Measurements from ENCODE around the gene SERINC2. TPM values are rescaled to one million over a fixed set of nuclear protein-coding genes. Genes with fewer than 3 reads are reported as not detected.

The SERINC2 gene
- total and polyA plus RNA-seq, 5 donors from 2014 or later = 0.08 TPM; not detected in 4

- no peak overlapping the region for H3K4me3 Mint-ChIP-seq
- H3K27ac Mint-ChIP-seq = no peak overlapping the region
- Histone ChIP-seq H3K4me3 (ENCODE audit: low read depth, low read length) (no peak overlapping the region), H3K27me3 (ENCODE audit: control insufficient read depth, insufficient read depth, low read length) (no peaks in the 10 kb centered on the region), H3K4me1 (ENCODE audit: control insufficient read depth, insufficient read depth, low read length, poor library complexity, severe bottlenecking) (no peaks in the 10 kb centered on the region), H3K27ac (ENCODE audit: insufficient read depth, low read length, poor library complexity, severe bottlenecking) (no peak overlapping the region), H3K9me3 (ENCODE audit: control insufficient read depth in 2 of 2, low read length in 2 of 2) (no peaks in the 10 kb centered on the region), H3K36me3 (ENCODE audit: control insufficient read depth, insufficient read depth, low read length) (no peaks in the 10 kb centered on the region)
- no peaks in the 10 kb centered on the region for H3K36me3 Mint-ChIP-seq
- H3K4me1 Mint-ChIP-seq = no peaks in the 10 kb centered on the region
- no peak for ATAC-seq (ENCODE audit: low read depth in 2 of 2)
- peaks cover 0 to 3% (median 0%) of the 10 kb centered on the region in 7 donors for H3K9me3 Mint-ChIP-seq
- no peak for DNase-seq
- peaks cover 10% of the 10 kb centered on the region for H3K27me3 Mint-ChIP-seq
Observed at GRCh38 chr1:31434101-31434871, 21.3 kb downstream of the SERINC2 start.

- no peaks in the 10 kb centered on the region for H3K4me1 Mint-ChIP-seq
- ATAC-seq (ENCODE audit: low read depth in 2 of 2) (no peak), DNase-seq (no peak)
- H3K4me1 ChIP-seq (ENCODE audit: control insufficient read depth, insufficient read depth, low read length, poor library complexity, severe bottlenecking) = no peaks in the 10 kb centered on the region
- no peaks in the 10 kb centered on the region for H3K9me3 ChIP-seq (ENCODE audit: control insufficient read depth in 2 of 2, low read length in 2 of 2)
- H3K27ac ChIP-seq (ENCODE audit: insufficient read depth, low read length, poor library complexity, severe bottlenecking) = no peak overlapping the region
- peaks cover 8% of the 10 kb centered on the region for H3K27me3 Mint-ChIP-seq
- no peaks in the 10 kb centered on the region for H3K36me3 ChIP-seq (ENCODE audit: control insufficient read depth, insufficient read depth, low read length)
- no peak overlapping the region for H3K4me3 ChIP-seq (ENCODE audit: low read depth, low read length)
- H3K4me3 Mint-ChIP-seq = no peak overlapping the region
- no peaks in the 10 kb centered on the region for H3K36me3 Mint-ChIP-seq
- H3K9me3 Mint-ChIP-seq = peaks cover 0 to 3% (median 0%) of the 10 kb centered on the region in 7 donors
- no peaks in the 10 kb centered on the region for H3K27me3 ChIP-seq (ENCODE audit: control insufficient read depth, insufficient read depth, low read length)
- no peak overlapping the region for H3K27ac Mint-ChIP-seq
Observed at GRCh38 chr1:31434979-31435378, 22.0 kb downstream of the SERINC2 start.

- H3K4me1 ChIP-seq (ENCODE audit: control insufficient read depth, insufficient read depth, low read length, poor library complexity, severe bottlenecking) = no peaks in the 10 kb centered on the region
- no peaks in the 10 kb centered on the region for H3K9me3 ChIP-seq (ENCODE audit: control insufficient read depth in 2 of 2, low read length in 2 of 2)
- peak overlapping the region in 1 of 4 donors; percentile 24 for H3K4me3 Mint-ChIP-seq
- no peak for DNase-seq
- H3K4me1 Mint-ChIP-seq = no peaks in the 10 kb centered on the region
- ATAC-seq (ENCODE audit: low read depth in 2 of 2) = no peak
- no peak overlapping the region for H3K27ac ChIP-seq (ENCODE audit: insufficient read depth, low read length, poor library complexity, severe bottlenecking)
- no peaks in the 10 kb centered on the region for H3K27me3 ChIP-seq (ENCODE audit: control insufficient read depth, insufficient read depth, low read length)
- no peak overlapping the region for H3K4me3 ChIP-seq (ENCODE audit: low read depth, low read length)
- no peaks in the 10 kb centered on the region for H3K36me3 ChIP-seq (ENCODE audit: control insufficient read depth, insufficient read depth, low read length)
- peaks cover 0 to 3% (median 0%) of the 10 kb centered on the region in 7 donors for H3K9me3 Mint-ChIP-seq
- no peak overlapping the region for H3K27ac Mint-ChIP-seq
- peaks cover 5% of the 10 kb centered on the region for H3K27me3 Mint-ChIP-seq
- H3K36me3 Mint-ChIP-seq = no peaks in the 10 kb centered on the region
Observed at GRCh38 chr1:31435471-31436409, 22.7 kb downstream of the SERINC2 start.

- H3K4me3 Mint-ChIP-seq = no peak overlapping the region
- no peaks in the 10 kb centered on the region for H3K36me3 ChIP-seq (ENCODE audit: control insufficient read depth, insufficient read depth, low read length)
- ATAC-seq (ENCODE audit: low read depth in 2 of 2) (no peak), DNase-seq (no peak)
- no peaks in the 10 kb centered on the region for H3K4me1 Mint-ChIP-seq
- no peaks in the 10 kb centered on the region for H3K4me1 ChIP-seq (ENCODE audit: control insufficient read depth, insufficient read depth, low read length, poor library complexity, severe bottlenecking)
- H3K27ac ChIP-seq (ENCODE audit: insufficient read depth, low read length, poor library complexity, severe bottlenecking) = no peak overlapping the region
- no peak overlapping the region for H3K27ac Mint-ChIP-seq
- H3K9me3 ChIP-seq (ENCODE audit: control insufficient read depth in 2 of 2, low read length in 2 of 2) = no peaks in the 10 kb centered on the region
- no peak overlapping the region for H3K4me3 ChIP-seq (ENCODE audit: low read depth, low read length)
- H3K9me3 Mint-ChIP-seq = peaks cover 0 to 3% (median 0%) of the 10 kb centered on the region in 7 donors
- no peaks in the 10 kb centered on the region for H3K27me3 ChIP-seq (ENCODE audit: control insufficient read depth, insufficient read depth, low read length)
- H3K36me3 Mint-ChIP-seq = no peaks in the 10 kb centered on the region
- H3K27me3 Mint-ChIP-seq = peaks cover 8% of the 10 kb centered on the region
Observed at GRCh38 chr1:31436596-31437432, 23.8 kb downstream of the SERINC2 start.

GRCh38 chr1:31437433-31438037 is 24.5 kb downstream of the SERINC2 start:
- Histone ChIP-seq H3K27me3 (ENCODE audit: control insufficient read depth, insufficient read depth, low read length) (no peaks in the 10 kb centered on the region), H3K9me3 (ENCODE audit: control insufficient read depth in 2 of 2, low read length in 2 of 2) (no peaks in the 10 kb centered on the region), H3K36me3 (ENCODE audit: control insufficient read depth, insufficient read depth, low read length) (no peaks in the 10 kb centered on the region), H3K4me3 (ENCODE audit: low read depth, low read length) (no peak overlapping the region), H3K27ac (ENCODE audit: insufficient read depth, low read length, poor library complexity, severe bottlenecking) (no peak overlapping the region), H3K4me1 (ENCODE audit: control insufficient read depth, insufficient read depth, low read length, poor library complexity, severe bottlenecking) (no peaks in the 10 kb centered on the region)
- H3K27ac Mint-ChIP-seq = no peak overlapping the region
- DNase-seq (no peak), ATAC-seq (ENCODE audit: low read depth in 2 of 2) (no peak)
- no peak overlapping the region for H3K4me3 Mint-ChIP-seq
- peaks cover 0 to 3% (median 0%) of the 10 kb centered on the region in 7 donors for H3K9me3 Mint-ChIP-seq
- H3K27me3 Mint-ChIP-seq = peaks cover 11% of the 10 kb centered on the region
- no peaks in the 10 kb centered on the region for H3K36me3 Mint-ChIP-seq
- H3K4me1 Mint-ChIP-seq = no peaks in the 10 kb centered on the region

GRCh38 chr1:31439276-31439675 is 26.3 kb downstream of the SERINC2 start:
- Histone ChIP-seq H3K36me3 (ENCODE audit: control insufficient read depth, insufficient read depth, low read length) (no peaks in the 10 kb centered on the region), H3K9me3 (ENCODE audit: control insufficient read depth in 2 of 2, low read length in 2 of 2) (peaks cover 0 to 5% of the 10 kb centered on the region in 2 experiments), H3K27ac (ENCODE audit: insufficient read depth, low read length, poor library complexity, severe bottlenecking) (no peak overlapping the region), H3K4me1 (ENCODE audit: control insufficient read depth, insufficient read depth, low read length, poor library complexity, severe bottlenecking) (no peaks in the 10 kb centered on the region), H3K4me3 (ENCODE audit: low read depth, low read length) (no peak overlapping the region), H3K27me3 (ENCODE audit: control insufficient read depth, insufficient read depth, low read length) (no peaks in the 10 kb centered on the region)
- no peak for ATAC-seq (ENCODE audit: low read depth in 2 of 2)
- no peak overlapping the region for H3K27ac Mint-ChIP-seq
- peaks cover 0 to 11% (median 0%) of the 10 kb centered on the region in 7 donors for H3K9me3 Mint-ChIP-seq
- H3K4me3 Mint-ChIP-seq = no peak overlapping the region
- no peaks in the 10 kb centered on the region for H3K4me1 Mint-ChIP-seq
- H3K36me3 Mint-ChIP-seq = no peaks in the 10 kb centered on the region
- H3K27me3 Mint-ChIP-seq = peaks cover 11% of the 10 kb centered on the region
- no peak for DNase-seq

- H3K4me3 ChIP-seq (ENCODE audit: low read depth, low read length) = no peak overlapping the region
- H3K27me3 ChIP-seq (ENCODE audit: control insufficient read depth, insufficient read depth, low read length) = no peaks in the 10 kb centered on the region
- DNase-seq (no peak), ATAC-seq (ENCODE audit: low read depth in 2 of 2) (no peak)
- Mint-ChIP-seq H3K27me3 (peaks cover 6% of the 10 kb centered on the region), H3K4me3 (no peak overlapping the region), H3K9me3 (peaks cover 0 to 13% (median 0%) of the 10 kb centered on the region in 7 donors), H3K27ac (no peak overlapping the region), H3K4me1 (no peaks in the 10 kb centered on the region), H3K36me3 (no peaks in the 10 kb centered on the region)
- peaks cover 0 to 5% of the 10 kb centered on the region in 2 experiments for H3K9me3 ChIP-seq (ENCODE audit: control insufficient read depth in 2 of 2, low read length in 2 of 2)
- H3K4me1 ChIP-seq (ENCODE audit: control insufficient read depth, insufficient read depth, low read length, poor library complexity, severe bottlenecking) = no peaks in the 10 kb centered on the region
- no peak overlapping the region for H3K27ac ChIP-seq (ENCODE audit: insufficient read depth, low read length, poor library complexity, severe bottlenecking)
- H3K36me3 ChIP-seq (ENCODE audit: control insufficient read depth, insufficient read depth, low read length) = no peaks in the 10 kb centered on the region
Observed at GRCh38 chr1:31441073-31441472, 28.1 kb downstream of the SERINC2 start.
